ENCODE results near the gene KYAT1.
A peak's percentile ranks its signal among the peaks of the same experiment; 100 is the strongest.
"Not testable (repeated sequence)": the region's sequence is repeated elsewhere in the genome, so short reads cannot be mapped to it uniquely, and the experiment has no call there.

KYAT1 gene

GRCh38 chr9:128809831-128810230, 71.9 kb downstream of the KYAT1 start:
- DNase-seq = no peak

GRCh38 chr9:128809036-128809599, 72.6 kb downstream of the KYAT1 start:
- DNase-seq = no peak

- DNase-seq = no peak
Observed at GRCh38 chr9:128808543-128808942, 73.2 kb downstream of the KYAT1 start.

GRCh38 chr9:128807827-128808226, 73.9 kb downstream of the KYAT1 start:
- no peak for DNase-seq

GRCh38 chr9:128805661-128806060, 76.1 kb downstream of the KYAT1 start:
- no peak for DNase-seq

- DNase-seq = no peak
Observed at GRCh38 chr9:128802482-128802881, 79.3 kb downstream of the KYAT1 start.

GRCh38 chr9:128800061-128800460, 81.7 kb downstream of the KYAT1 start:
- no peak for DNase-seq

GRCh38 chr9:128798896-128799295, 82.9 kb downstream of the KYAT1 start:
- DNase-seq = no peak

GRCh38 chr9:128794961-128795360, 86.8 kb downstream of the KYAT1 start:
- not testable (repeated sequence) for DNase-seq

GRCh38 chr9:128792978-128793686, 88.6 kb downstream of the KYAT1 start:
- DNase-seq = no peak

GRCh38 chr9:128792134-128792533, 89.6 kb downstream of the KYAT1 start:
- DNase-seq = no peak

- DNase-seq = no peak
Observed at GRCh38 chr9:128790536-128790935, 91.2 kb downstream of the KYAT1 start.

GRCh38 chr9:128788445-128788844, 93.3 kb downstream of the KYAT1 start:
- no peak for DNase-seq

- no peak for DNase-seq
Observed at GRCh38 chr9:128787659-128788058, 94.1 kb downstream of the KYAT1 start.

- peak; percentile 71 for DNase-seq
Observed at GRCh38 chr9:128786681-128787601, 94.8 kb downstream of the KYAT1 start, which contains the start of gene TBC1D13. Gene TBC1D13 (plus strand): TSS chr9:128787253. CDS start chr9:128787354, 101 bp downstream.

- no peak for DNase-seq
Observed at GRCh38 chr9:128785427-128785826, 96.3 kb downstream of the KYAT1 start.

Data from NCI-H226 (cell line).